Skin epidermis (tissue), 12 donors: ENCODE data around the gene FOXE3.

Source experiments
- H3K27ac ChIP-seq, 21 experiments: fragments of 200-600 bp; sonication (generic) in 11 of 21; one replicate each; pipeline ENCODE4 v1.5.0; 2020; ENCODE audit warnings: mild to moderate bottlenecking in 3 of 21, inconsistent platforms in 2 of 21, moderate library complexity in 2 of 21
- H3K4me3 ChIP-seq, 7 experiments: fragments of 200-600 bp; sonication (generic) in 2 of 7; one replicate each; pipeline ENCODE4 v1.5.0; 2020; ENCODE audit warnings: inconsistent platforms in 2 of 7, mild to moderate bottlenecking in 2 of 7, moderate library complexity in 1 of 7

Gene FOXE3

DNA sequence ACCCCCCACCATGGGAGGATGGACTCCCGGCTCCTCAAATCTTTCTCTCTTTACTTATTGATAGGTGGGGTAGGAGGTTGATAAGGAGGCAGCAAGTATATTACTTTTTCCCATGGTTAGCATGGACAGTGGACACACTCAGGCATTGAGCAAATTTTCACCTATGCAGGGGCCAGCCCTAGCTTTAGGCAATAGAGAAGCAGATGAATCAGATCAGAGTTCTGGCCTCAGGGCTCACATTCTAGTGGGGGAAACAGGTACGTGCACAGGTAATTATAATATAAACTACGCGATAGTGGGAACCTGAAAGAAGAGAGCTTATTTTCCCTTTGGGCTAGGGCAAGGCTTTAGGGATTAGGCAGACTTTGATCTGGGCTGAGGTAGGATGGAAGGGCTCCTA is 13.5 kb upstream of the FOXE3 start:
- no peak overlapping the region for H3K4me3 ChIP-seq
- no peak overlapping the region for H3K27ac ChIP-seq

DNA sequence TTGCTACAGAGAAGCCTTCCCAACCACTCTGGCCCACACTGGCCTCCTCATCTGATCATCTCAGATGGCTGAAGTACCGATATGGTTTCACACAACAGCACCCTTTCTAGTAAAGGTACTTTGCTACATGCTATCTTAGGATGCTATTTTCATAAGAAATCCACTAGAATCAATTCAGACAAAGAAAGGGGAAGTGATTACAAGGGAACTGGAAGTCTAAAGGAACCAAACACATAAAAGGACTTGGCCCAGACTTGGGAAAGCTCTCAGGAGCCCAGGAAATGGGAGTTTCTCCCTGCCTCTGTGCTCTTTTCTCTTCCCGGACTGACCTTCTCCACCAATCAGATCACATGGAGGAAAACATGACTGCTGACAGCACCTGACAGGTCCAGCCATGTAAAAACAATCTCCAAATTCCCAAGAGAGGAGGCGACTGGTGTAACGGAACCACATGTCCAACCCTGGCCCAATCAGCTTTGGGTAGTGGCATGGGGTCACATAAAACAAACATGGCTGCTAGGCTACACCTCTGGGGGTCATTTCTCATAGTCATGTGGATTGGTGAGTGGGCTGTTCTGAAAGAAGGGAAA is 12.7 kb upstream of the FOXE3 start:
- no peak overlapping the region for H3K27ac ChIP-seq
- H3K4me3 ChIP-seq, result no peak overlapping the region

DNA sequence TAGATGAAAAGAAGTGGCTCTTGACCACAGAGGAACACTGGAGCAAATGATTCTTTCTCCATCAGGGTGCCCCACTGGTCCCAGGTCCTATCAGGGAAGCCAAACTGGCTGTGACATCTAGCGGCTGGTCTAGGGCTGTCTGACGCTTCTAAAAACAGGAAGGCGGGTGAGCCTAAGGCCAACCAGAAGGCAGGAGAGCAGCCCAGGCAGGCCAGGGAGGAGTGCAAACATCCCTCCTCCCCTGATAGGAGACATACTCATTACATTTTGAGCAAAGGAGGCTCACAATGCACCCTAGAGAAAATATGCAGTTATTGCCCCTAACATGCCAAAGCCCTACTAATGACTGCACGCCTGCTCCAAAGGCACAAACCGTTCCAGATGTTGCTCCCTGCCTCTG is 10.4 kb upstream of the FOXE3 start:
- no peak overlapping the region for H3K27ac ChIP-seq
- H3K4me3 ChIP-seq, result no peak overlapping the region

DNA sequence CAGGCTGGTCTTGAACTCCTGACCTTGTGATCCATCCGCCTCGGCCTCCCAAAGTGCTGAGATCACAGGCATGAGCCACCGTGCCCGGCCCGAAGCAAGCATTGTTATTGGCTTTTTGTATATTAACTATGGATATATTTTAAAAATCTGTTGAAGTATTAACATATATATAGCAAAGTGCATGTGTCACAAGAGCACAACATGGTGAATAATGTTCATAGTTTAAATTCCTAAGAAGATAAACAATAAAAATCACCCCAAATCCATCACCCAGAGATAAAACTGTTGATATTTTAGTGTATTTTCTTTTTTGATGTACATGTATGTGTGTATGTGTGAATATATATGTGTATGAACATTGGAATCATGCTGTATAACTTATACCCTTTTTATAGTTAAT is 9.1 kb upstream of the FOXE3 start:
- no peak overlapping the region for H3K4me3 ChIP-seq
- H3K27ac ChIP-seq, result no peak overlapping the region

DNA sequence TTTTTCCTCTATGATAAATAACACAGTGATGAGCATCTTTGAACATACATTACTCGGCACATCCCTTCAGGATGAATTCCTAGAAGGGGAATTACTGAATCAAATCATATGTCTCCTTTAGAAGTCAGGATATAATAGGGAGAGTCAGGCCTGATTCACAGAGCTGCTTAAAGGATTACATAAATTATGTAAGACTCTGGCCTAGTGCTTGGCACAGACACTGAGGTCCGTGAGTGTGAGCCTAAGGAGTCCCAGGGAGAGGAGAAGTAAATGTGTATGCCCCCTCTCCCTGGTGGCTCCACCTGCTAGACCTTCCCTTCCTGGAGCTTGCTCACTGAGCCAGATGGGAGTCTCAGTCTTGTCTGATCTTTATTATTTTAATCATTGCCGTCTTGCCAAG is 8.6 kb upstream of the FOXE3 start:
- H3K27ac ChIP-seq, result no peak overlapping the region
- H3K4me3 ChIP-seq, result no peak overlapping the region

DNA sequence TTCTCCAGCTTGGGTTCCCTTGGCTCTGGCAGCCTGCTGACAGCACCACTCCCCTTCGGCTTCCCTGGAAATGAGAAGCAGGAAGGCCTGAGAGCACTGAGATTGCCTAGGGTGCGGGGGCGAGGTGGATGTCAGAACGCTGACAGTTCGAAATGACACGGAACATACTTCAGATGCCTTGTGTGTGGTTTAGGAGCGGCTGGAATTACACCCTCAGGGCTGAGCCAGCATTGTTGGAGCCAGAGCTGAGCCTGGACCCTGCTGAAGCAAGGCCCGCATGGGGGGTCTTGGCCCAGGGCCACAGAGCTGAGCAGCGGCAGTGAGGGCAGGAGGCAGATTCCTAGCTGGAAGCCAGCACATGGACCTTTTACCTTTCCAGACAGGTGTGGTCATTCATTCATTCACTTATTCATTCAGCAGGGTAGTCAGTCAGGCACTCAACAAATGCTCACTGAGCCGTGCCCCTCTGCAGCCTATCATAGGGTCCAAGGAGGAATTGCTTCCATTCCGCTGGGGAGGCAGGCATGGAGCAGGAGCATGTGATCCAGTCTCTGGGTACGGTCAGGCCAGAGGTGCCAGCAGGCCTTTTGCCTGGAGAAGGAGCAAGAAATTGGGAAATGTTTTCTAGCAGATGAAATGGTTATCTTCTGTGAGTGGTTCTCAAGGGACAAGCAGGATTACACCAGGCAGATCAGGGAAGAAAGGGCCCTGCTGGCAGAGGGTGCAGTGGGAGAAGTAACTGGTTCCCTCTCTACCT is 6.6 kb upstream of the FOXE3 start:
- Histone ChIP-seq H3K27ac (no peak overlapping the region), H3K4me3 (no peak overlapping the region)

DNA sequence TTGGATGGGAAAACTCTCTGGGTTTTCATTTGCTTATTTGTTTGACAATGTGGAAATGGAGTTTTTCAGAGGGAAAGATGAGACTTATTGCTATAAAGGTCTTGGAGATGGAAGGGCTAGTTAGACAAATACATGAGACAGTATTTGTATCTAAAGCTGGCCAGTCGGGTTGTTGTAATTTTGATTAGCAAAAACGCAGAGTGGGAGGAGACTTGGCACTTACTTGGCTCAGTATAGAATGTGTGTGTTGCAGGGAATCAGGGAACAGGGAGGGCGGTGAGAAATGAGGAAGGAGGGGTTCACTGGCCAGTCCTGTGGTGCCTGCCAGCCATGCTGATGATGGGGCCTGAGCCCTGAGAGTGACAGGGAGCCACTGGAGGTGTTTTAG is 6.0 kb upstream of the FOXE3 start:
- H3K4me3 ChIP-seq, result no peak overlapping the region
- no peak overlapping the region for H3K27ac ChIP-seq

DNA sequence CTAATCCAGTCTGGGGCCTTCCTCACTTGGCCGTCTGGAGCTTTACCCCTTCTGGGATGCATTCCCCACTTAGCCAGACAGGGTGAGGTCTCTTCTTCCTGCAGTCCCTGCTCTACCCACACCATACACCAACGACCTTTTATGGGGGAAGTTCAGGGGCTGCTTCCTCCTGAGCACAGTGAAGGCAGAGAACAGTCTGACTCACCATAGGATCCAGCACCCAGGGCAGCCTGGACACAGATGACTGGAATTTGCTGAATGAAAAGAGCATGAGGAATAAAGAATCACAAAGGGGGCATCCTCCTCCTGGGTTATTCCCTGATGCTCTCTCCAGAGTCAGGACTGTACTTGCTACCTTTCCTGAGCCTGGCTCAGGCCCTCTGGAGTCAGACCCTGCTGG is 4.6 kb upstream of the FOXE3 start:
- Histone ChIP-seq H3K27ac (no peak overlapping the region), H3K4me3 (no peak overlapping the region)

DNA sequence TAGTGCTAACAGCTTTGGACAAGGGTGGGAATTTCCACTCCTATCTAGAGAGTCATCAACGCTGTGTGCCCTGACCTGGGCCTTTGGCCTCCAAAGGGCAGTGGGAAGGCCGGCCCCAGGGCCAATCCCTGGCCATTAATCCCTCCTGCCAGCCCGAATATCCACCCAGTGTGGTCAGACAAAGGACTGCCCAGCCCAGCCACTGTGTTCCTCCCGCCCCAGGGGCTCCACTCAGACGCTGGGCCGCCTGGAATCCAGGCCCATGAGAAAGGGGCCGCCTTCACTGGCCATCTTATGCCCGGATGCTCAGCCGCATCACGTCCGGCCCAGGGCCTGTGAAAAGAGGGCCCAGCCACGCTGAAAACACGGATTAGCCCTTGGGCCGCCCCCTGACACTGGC is 3.6 kb upstream of the FOXE3 start:
- no peak overlapping the region for H3K27ac ChIP-seq

DNA sequence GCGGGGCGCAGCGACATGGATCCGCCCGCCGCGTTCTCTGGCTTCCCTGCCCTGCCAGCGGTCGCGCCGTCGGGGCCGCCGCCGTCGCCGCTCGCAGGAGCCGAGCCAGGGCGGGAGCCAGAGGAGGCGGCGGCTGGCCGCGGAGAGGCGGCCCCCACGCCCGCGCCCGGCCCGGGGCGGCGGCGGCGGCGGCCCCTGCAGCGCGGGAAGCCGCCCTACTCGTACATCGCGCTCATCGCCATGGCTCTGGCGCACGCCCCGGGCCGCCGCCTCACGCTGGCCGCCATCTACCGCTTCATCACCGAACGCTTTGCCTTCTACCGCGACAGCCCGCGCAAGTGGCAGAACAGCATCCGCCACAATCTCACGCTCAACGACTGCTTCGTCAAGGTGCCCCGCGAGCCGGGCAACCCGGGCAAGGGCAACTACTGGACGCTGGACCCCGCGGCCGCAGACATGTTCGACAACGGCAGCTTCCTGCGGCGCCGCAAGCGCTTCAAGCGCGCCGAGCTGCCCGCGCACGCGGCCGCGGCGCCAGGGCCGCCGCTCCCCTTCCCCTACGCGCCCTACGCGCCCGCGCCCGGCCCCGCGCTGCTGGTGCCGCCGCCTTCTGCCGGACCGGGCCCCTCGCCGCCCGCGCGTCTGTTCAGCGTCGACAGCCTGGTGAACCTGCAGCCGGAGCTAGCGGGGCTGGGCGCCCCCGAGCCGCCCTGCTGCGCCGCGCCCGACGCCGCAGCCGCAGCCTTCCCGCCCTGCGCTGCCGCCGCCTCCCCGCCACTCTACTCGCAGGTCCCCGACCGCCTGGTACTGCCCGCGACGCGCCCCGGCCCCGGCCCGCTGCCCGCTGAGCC is 459 bp downstream of the FOXE3 start:
- H3K4me3 ChIP-seq, result peak overlapping the region in 2 of 7 experiments; percentile 23 to 33

More for the DNA sequence above, 3.6 kb upstream of the FOXE3 start:
- H3K4me3 ChIP-seq, result no peak overlapping the region

DNA sequence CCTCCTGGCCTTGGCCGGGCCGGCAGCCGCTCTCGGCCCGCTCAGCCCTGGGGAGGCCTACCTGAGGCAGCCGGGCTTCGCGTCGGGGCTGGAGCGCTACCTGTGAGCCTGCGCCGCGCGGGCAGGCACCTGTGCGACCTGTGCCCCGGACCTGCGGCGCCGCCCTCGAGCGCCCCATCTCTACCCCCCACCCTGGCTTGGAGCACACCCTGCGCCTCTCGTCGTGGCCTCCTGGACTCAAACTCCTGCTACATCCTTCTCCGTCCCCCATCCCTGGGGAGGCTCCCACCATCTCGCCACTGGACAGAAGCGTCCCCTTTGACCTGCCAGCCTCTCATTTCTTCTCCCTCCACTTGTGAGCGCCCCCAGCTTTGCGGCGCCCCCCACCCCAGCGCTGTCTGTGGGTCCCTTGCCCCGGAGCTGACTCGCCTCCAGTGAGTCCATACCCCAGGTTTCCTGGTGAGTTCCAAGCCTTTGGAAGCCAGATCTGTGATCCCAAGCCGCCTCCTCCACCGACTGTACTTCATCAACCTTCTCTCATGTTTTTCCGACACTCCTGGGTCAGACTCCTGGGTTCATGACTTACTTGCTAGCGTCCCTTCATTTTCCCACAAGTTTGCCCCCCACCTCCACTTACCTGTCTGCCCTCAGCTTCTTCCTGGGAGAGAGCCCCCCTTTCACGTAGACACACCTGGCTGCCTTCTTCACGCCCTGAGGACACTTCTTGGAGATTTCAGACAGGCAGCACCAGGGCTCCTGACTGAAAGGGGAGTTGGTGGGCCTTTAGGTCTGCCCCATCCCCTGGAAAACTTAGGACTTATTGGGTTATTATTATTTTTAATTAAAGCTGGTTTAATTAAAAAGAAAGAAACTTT is 1.3 kb downstream of the FOXE3 start:
- H3K4me3 ChIP-seq, result peak overlapping the region in 1 of 7 experiments; percentile 33

More for the DNA sequence above, 459 bp downstream of the FOXE3 start:
- H3K27ac ChIP-seq, result no peak overlapping the region

DNA sequence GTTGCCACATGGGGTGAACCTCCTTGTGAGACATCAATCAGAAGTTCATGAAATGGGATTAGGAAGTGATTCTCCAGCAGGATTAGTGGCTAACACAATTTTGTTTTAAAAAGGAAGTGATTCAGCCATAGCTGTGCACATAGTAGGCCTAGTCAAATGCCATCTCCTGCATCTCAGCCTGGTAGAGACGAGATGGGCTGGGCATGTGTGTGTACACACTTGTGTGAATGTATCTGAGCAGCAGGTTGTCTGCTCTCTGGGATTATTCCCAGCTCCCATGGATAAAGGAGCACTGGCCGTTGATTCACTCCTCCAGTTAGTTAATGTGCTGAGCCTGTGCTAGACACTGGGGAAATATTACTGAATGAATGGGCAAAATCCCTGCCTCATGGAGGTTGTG is 2.0 kb downstream of the FOXE3 start:
- Histone ChIP-seq H3K4me3 (no peak overlapping the region), H3K27ac (no peak overlapping the region)

More for the DNA sequence above, 1.3 kb downstream of the FOXE3 start:
- no peak overlapping the region for H3K27ac ChIP-seq

DNA sequence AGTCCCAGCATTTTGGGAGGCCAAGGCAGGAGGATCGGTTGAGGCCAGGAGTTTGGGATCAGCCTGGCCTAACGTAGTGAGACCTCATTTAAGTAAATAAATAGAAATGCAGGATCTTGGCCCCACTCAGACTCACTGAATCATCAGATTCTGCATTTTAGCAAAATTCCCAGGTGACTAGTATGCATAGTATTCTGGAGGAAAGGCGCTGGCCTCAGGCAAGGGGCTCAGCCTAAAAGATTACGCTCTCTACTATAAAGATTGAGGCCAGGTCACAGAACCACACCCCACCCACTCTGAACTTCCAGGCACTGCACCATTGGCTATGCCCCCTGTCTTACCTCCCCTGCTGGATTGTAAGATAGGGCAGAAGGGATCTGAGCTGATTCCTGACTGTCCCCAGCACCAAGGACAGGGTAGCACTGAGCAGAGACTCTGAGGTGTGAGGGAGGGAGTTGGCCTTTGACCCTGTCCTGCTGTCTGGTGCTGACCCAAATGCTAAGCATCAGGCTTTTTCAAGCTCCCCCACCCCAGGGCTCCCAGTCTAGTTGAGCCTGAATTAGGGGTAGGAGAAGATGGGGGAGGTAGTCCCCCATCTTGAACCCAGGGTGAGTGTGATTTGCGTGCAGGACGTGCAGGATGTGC is 2.7 kb downstream of the FOXE3 start:
- no peak overlapping the region for H3K27ac ChIP-seq
- H3K4me3 ChIP-seq, result no peak overlapping the region

DNA sequence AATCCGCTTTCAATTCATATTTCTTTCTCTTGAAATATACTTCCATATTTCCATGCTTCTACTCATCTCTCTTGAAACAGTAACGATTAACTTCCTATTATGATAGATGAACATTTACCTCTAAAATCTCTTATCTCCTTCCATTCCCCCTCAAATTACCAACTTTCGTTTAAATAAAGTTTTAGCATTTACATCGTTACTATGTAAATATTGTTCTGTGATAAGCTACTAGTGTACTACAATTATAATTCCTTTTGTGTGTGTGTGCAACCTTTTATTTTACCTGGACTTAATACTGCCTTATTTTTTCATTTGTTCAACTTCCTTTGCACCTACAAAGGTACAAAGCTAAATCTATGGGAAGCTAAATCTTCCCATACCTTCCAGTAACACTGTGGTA is 4.5 kb downstream of the FOXE3 start:
- no peak overlapping the region for H3K27ac ChIP-seq
- no peak overlapping the region for H3K4me3 ChIP-seq

DNA sequence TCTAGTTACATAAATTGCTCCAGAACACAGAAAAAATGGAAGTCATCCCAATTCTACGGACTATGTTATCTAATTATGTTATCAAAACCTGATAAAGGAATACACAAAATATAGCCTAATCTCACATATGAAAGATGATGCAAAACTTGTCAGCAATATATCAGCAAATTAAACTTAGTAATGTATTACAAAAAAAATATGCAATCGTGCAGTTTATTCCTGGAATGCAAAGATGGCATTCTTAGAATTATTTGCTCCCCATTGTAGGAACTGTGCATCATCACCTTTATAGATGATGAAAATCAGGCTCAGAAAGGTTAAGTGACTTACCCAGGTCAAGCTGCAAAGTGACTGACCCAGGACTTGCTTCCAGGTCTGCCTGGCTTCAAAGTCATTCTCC is 7.8 kb downstream of the FOXE3 start:
- Histone ChIP-seq H3K4me3 (no peak overlapping the region), H3K27ac (no peak overlapping the region)

DNA sequence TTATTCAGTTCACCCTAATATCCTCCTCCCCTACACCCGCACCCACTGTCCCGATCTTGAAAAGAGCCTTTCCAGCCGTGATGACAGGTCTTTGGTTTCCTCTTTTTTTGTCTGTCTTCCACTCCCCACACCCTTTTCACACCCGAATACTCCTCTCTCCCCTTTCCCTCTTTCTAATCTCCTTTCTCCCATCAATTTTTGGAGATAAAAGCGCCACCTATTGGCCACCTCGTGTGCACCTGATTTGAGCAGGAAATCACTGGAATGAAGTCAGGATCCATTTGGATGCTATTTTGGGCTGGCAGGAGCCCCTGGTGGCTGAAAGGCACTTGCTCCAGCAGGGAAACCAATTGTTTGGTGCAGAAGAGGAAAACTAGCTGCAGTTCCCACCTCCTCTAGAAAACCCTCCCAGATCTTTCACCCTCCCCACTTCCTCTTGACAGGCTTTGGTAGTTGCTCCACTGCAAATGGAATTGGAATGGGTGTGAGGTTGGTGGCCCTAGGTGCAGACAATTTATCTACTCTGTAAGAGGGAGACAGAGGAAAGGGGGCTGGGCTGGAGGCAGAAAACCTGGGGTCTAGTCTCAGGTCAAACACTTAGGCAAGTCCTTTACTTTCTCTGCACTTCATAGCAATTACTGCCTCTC is 8.4 kb downstream of the FOXE3 start:
- Histone ChIP-seq H3K27ac (no peak overlapping the region), H3K4me3 (no peak overlapping the region)

DNA sequence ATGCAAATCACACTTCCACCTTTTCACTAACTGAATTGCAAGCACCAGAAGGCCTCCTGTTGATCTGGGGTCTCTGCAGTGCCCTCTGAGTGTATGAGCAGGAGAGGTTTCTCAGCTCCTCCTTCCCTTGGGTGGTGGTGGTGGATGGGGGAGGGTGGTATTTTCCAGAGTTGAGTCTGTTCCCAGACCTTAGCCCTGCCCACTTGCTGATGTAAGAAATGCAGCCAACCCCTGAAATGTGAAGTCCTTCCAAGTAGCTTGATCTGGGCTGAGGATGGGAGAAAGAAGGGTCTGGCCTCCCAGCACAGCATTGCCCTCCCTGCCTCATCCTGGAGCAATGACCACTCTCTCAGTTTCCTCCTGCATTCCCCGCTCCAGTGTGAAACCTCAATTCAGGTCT is 15.4 kb downstream of the FOXE3 start:
- Histone ChIP-seq H3K27ac (no peak overlapping the region), H3K4me3 (no peak overlapping the region)

DNA sequence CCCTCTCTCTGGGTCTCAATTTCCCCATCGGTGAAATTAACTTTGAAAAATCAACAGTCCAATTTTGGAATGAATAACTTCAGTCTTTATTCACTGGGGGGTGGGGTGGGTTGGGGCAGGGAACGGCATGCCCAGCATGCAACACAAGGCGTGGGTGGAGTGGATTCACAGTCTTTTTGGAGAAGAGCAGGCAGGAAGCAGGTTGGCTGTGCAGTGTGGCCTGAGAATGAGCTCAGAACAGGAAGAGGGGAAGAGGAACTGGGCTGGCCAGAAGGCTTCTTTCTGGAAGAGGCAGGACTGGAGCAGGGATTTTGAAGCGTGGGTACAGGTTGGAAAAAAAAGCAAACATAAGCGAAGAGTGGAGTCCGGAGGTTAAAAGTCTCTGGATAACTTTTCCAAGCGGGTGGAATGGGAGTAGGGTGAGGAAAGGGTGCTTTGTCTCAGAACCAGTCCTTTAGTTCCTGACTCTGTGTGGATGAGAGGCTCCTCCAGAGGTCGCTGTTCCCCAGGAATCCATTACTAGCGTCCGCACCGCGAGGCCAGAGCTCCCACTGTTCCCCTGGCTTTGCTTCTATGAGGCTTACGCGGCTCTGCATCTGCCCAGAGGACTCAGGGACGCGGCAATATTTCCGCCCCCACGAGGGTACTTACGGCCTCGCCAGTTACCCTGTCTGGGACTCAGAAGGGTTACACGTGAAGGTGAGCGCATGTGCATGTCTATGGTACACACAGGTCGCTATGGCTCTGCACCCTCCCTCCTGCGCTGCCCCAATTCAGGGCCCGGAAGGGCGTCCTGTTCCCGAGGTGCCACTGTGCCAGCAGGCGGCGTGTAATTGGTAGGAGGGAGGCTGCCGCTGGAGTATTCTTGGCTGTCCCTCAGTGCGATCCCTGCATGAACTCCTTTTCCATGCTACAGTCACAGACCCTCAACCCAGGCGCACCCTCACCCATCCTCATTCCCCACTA is 16.3 kb downstream of the FOXE3 start:
- no peak overlapping the region for H3K27ac ChIP-seq
- peak overlapping the region in 2 of 7 experiments; percentile 9 to 15 for H3K4me3 ChIP-seq
